HG03135 (cell line): Measurements from ENCODE around the gene PSMD3.

Source experiments
- ATAC-seq: cut with Tn5 transposase; IDR thresholded peaks from one replicate; pipeline ENCODE4 v1.9.1; 2021; ENCODE audit warnings: mild to moderate bottlenecking, moderate library complexity; ENCODE audit not compliant: unreplicated experiment

PSMD3 gene

GRCh38 chr17:40041196-40041595, 60.6 kb downstream of the PSMD3 start:
- no peak for ATAC-seq
